HG03432 (cell line): Measurements from ENCODE around the gene ARID3B.
"Not testable (repeated sequence)": the region's sequence is repeated elsewhere in the genome, so short reads cannot be mapped to it uniquely, and the experiment has no call there.

Source experiments
- ATAC-seq: cut with Tn5 transposase; IDR thresholded peaks from one replicate; pipeline ENCODE4 v1.9.1; 2021; ENCODE audit warnings: mild to moderate bottlenecking, moderate library complexity; ENCODE audit not compliant: unreplicated experiment

The ARID3B gene

DNA sequence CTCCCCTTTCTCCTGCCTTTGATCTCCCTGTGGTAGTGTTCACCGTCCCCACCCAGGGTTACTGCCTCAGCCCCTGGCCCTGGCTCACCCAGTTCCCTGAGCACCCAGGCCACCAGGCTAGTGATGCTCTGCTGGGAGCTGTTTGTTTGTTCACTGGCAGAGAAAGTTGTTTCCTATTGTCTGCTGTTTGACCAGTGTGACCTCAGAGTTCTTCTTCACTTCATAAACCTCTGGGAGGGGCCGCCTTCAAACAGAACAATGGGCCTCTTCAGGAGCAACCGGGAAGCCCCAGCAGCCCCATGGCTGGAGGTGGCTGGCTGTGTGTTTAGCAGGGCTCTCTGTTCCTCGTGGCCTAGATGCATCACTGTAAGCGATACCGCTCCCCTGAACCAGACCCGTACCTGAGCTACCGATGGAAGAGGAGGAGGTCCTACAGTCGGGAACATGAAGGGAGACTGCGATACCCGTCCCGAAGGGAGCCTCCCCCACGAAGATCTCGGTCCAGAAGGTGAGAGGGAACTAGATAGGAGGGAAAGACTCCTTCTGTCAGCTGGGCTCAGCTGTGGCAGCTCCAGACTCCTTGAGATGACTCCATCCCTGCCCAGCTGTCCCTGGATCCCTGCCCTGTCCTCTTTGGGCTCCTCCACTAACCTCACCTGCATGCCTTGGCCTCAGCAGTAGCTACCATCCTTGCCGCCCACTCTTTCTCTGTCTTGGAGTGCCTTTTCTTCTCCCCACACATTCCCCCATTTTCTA, 78.0 kb downstream of the ARID3B start:
- no peak for ATAC-seq

- no peak for ATAC-seq
Observed at GRCh38 chr15:74619916-74620635, 79.1 kb downstream of the ARID3B start.

DNA sequence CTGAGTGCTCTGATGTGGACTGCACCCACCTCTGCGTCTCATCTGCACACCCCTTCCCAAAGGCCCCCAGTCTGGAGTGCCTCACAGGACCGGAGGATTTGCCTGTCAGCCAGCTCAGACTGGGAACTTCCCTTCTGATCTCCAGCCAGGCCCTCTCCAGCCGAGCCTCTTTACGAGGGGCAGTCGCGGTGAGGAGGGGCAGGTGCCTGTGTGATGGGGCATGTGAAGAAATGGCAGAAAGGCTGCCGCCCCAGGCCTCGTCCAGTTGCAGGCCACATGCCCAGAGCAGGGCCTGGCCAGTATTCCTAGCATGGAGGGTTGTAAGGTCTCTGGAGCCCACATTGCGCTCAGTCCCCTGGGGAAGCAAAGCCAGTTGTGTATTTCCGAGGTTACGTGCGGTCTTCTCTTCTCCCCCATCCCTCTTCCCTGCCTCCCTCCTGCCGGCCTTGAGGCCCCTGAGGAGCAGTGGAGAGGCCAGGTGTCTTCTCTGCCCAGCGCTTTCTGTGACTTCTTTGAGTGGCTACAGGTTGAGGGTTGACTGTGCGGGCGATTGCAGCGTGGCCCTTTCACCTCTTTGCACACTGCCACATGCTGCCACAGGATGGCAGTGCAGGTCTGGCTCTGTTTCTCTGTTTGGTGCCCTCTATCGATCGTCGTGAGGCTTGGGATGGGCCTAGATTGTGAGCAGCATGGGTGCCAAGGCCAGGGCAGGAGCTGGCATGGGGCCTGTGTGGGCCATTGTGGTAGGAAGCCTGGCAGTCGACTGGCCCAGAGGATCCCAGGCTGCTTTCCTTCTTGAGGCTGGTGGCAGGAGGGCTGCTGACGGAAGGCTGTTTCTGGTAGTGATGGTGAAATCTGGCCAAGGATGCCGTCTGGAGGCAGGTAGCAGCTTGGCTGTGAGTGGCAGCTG, 79.9 kb downstream of the ARID3B start:
- ATAC-seq = no peak

DNA sequence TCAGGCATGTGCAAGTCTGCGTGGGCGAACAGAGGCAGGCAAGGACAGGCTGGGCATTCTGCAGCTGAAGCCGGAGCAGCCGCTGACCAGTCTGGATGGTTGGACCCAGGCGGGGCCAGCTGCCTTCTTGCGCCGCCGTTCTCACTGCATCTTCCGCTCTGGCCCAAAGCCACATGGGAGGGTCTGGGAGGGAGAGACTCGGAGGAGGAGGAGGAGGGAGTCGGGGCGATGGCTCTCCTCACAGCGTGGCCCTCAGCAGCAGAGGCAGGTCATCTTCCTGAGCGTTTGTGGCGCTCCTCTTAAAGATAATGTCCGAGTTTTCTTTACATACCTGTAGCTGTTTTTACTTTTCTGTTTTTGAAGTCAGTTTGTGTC, 80.5 kb downstream of the ARID3B start:
- ATAC-seq = no peak

GRCh38 chr15:74621936-74622335, 80.9 kb downstream of the ARID3B start:
- ATAC-seq = no peak

GRCh38 chr15:74622758-74623157, 81.7 kb downstream of the ARID3B start:
- ATAC-seq = no peak

GRCh38 chr15:74624020-74624602, 83.1 kb downstream of the ARID3B start:
- ATAC-seq = no peak

- ATAC-seq = no peak
Observed at GRCh38 chr15:74625693-74626092, 84.7 kb downstream of the ARID3B start.

GRCh38 chr15:74626336-74626735, 85.3 kb downstream of the ARID3B start:
- ATAC-seq = no peak

DNA sequence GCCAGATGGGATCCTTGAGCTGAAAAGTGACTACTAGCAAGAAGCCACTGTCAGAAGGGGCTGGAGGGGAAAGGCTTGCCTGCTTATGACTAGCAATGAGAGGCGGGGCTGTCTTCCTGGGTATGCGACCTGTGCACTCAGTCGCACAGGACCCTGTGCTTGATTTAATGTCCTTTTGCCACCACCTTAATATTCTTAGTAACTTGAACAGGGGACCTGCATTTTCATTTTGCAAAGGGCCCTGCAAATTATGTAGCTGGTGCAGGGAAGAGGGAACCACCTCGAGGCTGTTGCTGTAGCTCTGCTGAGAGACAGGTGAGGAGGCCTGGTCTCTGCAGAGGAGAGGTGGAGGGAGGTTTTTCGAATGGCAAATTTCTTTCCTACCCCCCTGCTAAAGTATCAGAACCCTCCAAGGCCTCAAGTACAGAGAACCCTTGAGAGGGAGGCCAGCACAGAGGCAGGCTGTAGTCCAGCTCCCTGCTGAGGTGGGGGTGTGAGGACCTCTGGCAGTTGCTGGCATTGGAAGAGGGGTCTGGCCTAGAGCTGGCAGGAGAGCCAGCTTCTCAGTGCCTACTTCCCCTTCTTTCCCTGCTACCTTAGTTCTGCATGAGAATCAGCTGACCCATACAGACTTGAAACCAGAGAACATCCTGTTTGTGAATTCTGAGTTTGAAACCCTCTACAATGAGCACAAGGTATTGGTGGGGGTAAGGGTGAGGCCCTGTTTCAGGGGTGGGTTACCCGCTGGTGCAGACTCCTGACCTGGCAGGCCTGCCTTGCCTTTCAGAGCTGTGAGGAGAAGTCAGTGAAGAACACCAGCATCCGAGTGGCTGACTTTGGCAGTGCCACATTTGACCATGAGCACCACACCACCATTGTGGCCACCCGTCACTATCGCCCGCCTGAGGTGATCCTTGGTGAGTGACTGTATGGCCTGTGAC, 86.0 kb downstream of the ARID3B start:
- ATAC-seq = peak; percentile 45

DNA sequence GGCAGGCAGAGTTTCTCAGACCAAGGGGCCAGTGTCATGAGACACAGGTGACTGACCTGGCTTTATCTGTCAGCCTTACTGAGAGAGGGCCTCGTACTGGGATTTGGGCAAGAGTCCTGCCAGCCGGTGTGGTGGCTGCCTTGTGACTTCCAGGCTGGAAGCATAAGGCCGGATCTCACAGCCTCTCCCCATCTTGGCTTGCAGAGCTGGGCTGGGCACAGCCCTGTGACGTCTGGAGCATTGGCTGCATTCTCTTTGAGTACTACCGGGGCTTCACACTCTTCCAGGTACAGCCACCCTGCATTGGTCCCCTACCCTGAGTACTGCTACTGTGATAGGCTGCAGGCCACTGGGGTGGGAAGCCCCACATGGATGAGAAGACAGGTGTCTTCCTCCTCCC, 86.7 kb downstream of the ARID3B start:
- no peak for ATAC-seq

- ATAC-seq = no peak
Observed at GRCh38 chr15:74628199-74628598, 87.2 kb downstream of the ARID3B start.

DNA sequence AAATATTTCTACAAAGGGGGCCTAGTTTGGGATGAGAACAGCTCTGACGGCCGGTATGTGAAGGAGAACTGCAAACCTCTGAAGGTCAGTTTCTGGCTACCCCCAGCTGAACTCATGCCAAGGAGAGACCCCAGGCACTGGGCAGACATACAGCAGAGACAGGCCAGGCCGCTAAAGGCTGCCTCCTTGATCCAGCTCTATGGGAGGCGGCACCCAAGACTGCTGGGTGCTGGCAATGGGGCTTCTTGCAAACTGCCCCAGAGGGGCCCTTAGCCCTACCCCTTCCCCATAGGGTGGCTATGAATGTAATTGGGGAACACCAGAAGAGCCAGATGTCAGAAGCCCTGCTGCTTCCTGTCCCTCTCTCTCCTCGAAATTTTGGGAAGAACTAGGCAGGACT, 87.9 kb downstream of the ARID3B start:
- ATAC-seq = no peak

- ATAC-seq = not testable (repeated sequence)
Observed at GRCh38 chr15:74629696-74630095, 88.7 kb downstream of the ARID3B start.

- no peak for ATAC-seq
Observed at GRCh38 chr15:74630284-74631086, 89.5 kb downstream of the ARID3B start.

DNA sequence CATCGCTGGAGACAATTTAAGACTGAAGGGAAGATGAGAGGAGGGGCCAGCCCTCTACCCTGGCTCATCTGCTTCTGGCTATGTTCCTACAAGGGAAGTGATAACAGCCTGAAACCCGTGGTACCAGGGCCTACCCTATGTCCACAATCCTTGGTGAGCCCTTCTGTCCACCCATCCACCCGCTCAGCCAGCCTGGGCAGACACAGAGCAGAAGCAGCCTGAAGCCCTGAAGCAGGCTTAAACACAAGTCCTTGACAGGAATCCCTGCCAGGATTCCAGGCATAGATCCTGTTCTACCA, 90.0 kb downstream of the ARID3B start:
- no peak for ATAC-seq

- ATAC-seq = no peak
Observed at GRCh38 chr15:74631408-74631807, 90.4 kb downstream of the ARID3B start.

DNA sequence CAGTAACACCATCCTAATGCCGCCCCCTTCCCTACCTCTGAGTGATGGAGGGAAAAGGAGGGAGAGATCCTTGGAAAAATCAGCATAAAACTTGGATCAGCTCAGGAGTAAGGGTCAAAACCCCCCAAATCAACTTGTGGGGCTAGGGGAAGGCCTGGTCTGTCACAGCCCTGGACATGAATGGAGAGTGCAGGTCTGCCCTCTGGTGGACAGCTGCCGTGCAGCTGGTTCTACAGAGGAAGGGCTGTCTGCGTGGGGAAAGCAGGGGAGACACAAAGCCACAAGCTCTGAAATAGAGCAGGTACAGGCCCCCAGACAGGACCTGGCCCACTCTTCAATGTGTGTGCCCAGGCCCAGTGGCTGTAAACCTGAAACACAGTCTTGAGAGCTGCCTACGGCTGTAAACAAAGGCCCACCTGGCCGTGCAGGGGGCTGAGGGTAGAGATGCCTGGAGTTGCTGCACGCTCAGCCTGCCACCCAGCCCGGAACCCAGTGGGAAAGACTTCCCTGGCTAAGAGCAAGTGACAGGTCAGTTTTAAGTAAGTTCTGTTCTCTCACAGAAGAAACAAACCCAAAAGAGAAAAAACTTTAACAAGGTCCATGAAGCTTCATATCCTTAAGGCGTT, 91.0 kb downstream of the ARID3B start:
- ATAC-seq = no peak

DNA sequence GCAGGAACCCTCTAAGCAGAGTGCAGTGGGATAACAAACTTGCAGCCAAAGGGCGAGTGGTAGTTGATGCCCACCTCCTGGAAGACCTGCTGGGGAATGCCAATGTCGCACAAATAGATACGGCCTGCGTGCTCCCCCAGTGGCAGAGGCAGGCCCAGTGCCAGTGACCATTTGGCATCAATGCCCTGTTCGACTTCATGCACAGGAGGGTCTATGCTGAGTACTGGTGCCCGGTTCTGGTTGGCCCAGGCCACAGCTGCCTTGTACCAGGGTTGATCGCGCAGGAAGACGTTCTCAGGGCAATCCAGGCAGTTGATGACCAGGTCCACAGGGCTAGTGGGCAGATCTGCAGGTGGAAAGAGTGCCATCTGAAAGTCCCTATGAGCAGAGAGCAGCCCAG, 91.6 kb downstream of the ARID3B start:
- no peak for ATAC-seq
